HFF-Myc (cell line): Measurements from ENCODE around the gene DHX57.

Experiments
- DNase-seq: peaks from one replicate; pipeline ENCODE4 v3.0.0-alpha.2; 2011; ENCODE audit warnings: low read depth; ENCODE audit errors: extremely low read depth
- H3K4me3 ChIP-seq: replicated peaks from 2 replicates; pipeline ENCODE4 v1.5.1; 2011; ENCODE audit warnings: low read depth, mild to moderate bottlenecking, control low read depth, low read length
- TF ChIP-seq, protein P1 (sequence below): IDR thresholded peaks from 2 replicates; pipeline ENCODE4 v1.5.1; 2012; ENCODE audit warnings: mild to moderate bottlenecking, low read depth, low read length, control low read depth; ENCODE audit errors: missing control alignments

The DHX57 gene

DNA sequence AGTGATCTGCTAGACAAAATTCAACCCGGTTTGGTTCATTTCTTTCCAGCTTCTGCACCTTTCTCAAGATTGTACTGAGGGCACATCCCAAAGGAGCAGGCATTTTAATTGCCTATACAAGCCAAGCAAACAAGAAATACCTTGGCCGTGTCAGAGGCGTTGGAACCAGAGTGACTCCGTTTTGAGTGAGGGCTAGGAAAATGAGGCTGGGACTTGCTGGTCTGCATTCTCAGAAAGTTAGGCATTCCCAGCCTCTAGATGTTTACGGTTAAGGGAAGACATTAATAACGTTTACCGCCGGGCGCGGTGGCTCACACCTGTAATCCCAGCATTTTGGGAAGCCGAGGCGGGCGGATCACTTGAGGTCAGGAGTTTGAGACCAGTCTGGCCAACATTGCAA, 99.2 kb downstream of the DHX57 start:
- no peak for DNase-seq
- H3K4me3 ChIP-seq, result no peak overlapping the region
- TF ChIP-seq, protein P1, sequence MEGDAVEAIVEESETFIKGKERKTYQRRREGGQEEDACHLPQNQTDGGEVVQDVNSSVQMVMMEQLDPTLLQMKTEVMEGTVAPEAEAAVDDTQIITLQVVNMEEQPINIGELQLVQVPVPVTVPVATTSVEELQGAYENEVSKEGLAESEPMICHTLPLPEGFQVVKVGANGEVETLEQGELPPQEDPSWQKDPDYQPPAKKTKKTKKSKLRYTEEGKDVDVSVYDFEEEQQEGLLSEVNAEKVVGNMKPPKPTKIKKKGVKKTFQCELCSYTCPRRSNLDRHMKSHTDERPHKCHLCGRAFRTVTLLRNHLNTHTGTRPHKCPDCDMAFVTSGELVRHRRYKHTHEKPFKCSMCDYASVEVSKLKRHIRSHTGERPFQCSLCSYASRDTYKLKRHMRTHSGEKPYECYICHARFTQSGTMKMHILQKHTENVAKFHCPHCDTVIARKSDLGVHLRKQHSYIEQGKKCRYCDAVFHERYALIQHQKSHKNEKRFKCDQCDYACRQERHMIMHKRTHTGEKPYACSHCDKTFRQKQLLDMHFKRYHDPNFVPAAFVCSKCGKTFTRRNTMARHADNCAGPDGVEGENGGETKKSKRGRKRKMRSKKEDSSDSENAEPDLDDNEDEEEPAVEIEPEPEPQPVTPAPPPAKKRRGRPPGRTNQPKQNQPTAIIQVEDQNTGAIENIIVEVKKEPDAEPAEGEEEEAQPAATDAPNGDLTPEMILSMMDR, result no peak

GRCh38 chr2:38775921-38776225, 99.9 kb downstream of the DHX57 start:
- TF ChIP-seq, protein P1, result no peak
- H3K4me3 ChIP-seq, result no peak overlapping the region
- DNase-seq, result no peak

DNA sequence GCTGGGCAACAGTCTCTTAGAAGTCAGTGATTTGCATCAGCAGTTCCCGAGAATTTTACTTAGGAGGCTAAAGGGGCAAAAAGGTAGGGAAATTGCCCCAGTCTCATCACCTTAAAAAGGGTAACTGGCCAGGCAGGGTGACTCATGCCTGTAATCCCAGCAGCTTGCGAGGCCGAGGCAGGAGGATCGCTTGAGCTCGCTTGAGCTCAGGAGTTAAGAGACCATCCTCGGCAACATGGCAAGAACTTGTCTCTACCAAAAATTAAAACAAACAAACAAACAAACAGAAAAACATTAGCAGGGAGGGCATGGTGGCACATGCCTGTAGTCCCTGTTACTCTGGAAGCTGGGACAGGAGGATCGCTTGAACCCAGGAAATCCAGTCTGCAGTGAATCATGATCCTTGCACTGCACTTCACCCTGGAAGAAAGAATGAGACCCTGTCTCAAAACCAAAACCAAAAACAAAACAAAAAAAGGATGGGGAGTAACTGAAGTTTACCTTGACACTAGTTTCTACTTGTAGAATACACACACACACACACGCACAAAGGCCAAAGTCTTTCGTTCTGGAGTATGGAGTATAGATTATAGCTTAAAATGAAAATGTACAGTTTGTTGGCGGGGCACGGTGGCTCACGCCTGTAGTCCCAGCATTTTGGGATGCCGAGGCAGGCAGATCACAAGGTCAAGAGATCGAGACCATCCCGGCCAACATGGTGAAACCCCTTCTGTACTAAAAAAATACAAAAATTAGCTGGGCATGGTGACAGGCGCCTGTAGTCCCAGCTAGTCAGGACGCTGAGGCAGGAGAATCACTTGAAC, 100.4 kb downstream of the DHX57 start:
- DNase-seq, result no peak
- no peak overlapping the region for H3K4me3 ChIP-seq
- TF ChIP-seq, protein P1, result no peak

DNA sequence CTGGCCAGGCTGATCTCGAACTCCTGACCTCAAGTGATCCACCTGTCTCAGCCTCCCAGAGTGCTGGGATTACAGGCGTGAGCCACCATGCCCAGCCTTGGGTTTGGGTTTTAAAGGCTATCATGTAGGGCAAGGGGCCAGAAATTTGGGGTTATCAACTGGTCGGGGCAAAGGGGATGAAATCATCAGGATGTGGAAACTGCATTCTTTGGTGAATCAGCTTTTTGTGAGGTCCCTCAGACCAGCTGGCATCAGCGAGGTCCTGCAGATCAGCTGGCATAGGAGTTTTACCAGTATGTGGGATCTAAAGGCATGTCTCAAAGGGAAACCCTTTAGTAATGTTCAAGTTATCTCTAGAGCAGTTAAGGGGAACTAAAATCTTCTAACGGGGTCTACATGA, 104.1 kb downstream of the DHX57 start:
- H3K4me3 ChIP-seq, result no peak overlapping the region
- TF ChIP-seq, protein P1, result no peak
- DNase-seq, result no peak

- no peak overlapping the region for H3K4me3 ChIP-seq
- DNase-seq, result no peak
- TF ChIP-seq, protein P1, result no peak
Measured at GRCh38 chr2:38765551-38765950, 110.2 kb downstream of the DHX57 start.

GRCh38 chr2:38765149-38765548, 110.6 kb downstream of the DHX57 start:
- no peak for DNase-seq
- no peak overlapping the region for H3K4me3 ChIP-seq
- TF ChIP-seq, protein P1, result no peak

DNA sequence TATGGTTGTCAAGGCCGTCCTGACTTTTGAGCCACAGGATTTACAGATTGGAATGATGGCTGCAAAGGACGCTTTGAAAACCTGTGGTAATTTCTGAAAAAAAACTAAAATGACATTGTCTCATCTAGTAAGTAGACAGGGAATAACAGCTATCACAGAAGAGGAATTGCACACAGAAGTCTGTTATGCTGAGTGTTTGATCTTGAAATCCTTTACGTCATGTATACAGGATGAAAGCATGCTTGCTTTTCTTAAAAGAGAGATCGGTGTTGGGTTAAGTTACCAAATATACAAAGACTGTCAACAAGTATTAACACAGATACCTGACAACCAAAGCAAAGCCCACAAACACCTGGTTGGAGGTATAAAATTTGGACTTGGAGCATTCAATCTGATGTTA, 112.0 kb downstream of the DHX57 start:
- no peak overlapping the region for H3K4me3 ChIP-seq
- TF ChIP-seq, protein P1, result no peak
- no peak for DNase-seq
